Cardiac muscle cell (in vitro differentiated cells and primary cell): ENCODE measurements around the gene UBE4B. TPM values are rescaled to one million over a fixed set of nuclear protein-coding genes. Genes with fewer than 3 reads are reported as not detected.

Experiments used
- DNase-seq, 2 donors: peaks; one replicate each; pipeline versions ENCODE4 v3.0.0 to v3.0.0-alpha.2; 2010 to 2017; ENCODE audit warnings: low read depth in 1 of 2, low spot score in 1 of 2
- H3K27ac ChIP-seq: fragments of 200-600 bp; sonication (generic); 2 replicates; pipeline ENCODE4 v1.5.1; 2016
- H3K27me3 ChIP-seq: fragments of 200-600 bp; sonication (generic); 2 replicates; pipeline ENCODE4 v1.6.0; 2016; ENCODE audit warnings: control low read depth
- H3K36me3 ChIP-seq: fragments of 200-600 bp; sonication (generic); 2 replicates; pipeline ENCODE4 v1.5.1; 2016; ENCODE audit warnings: control low read depth
- H3K4me1 ChIP-seq: fragments of 200-600 bp; sonication (generic); 2 replicates; pipeline ENCODE4 v1.8.1; 2017; ENCODE audit warnings: low read depth, mild to moderate bottlenecking, mixed run types
- H3K4me3 ChIP-seq: fragments of 200-600 bp; sonication (generic); 2 replicates; pipeline ENCODE4 v1.5.1; 2016; ENCODE audit warnings: mild to moderate bottlenecking
- H3K9me3 ChIP-seq: fragments of 200-600 bp; sonication (generic); 2 replicates; pipeline ENCODE4 v1.5.1; 2017; ENCODE audit warnings: low read depth, mild to moderate bottlenecking, control low read depth
- polyA plus RNA-seq: library from polyadenylated mRNA; unstranded; fragments of >200 nt; fragmentation: Nextera tagmentation; extraction: Ambion mirVana; gene quantifications from 2 replicates; pipeline ENCODE4 v1.2.1, GENCODE V29; 2016
- total RNA-seq: library from RNA; depleted of rRNA; stranded (reverse); fragments of >200 nt; gene quantifications from 2 replicates; pipeline ENCODE4 v1.2.3, GENCODE V29; 2016
- TF ChIP-seq, protein P1 (sequence below): IDR thresholded peaks from 2 replicates; pipeline ENCODE4 v1.5.1; 2012; ENCODE audit warnings: low read depth, mild to moderate bottlenecking, low read length

UBE4B gene
- total RNA-seq (45.4 and 72.0 TPM in 2 replicates), polyA plus RNA-seq (34.1 and 51.8 TPM in 2 replicates)

DNA sequence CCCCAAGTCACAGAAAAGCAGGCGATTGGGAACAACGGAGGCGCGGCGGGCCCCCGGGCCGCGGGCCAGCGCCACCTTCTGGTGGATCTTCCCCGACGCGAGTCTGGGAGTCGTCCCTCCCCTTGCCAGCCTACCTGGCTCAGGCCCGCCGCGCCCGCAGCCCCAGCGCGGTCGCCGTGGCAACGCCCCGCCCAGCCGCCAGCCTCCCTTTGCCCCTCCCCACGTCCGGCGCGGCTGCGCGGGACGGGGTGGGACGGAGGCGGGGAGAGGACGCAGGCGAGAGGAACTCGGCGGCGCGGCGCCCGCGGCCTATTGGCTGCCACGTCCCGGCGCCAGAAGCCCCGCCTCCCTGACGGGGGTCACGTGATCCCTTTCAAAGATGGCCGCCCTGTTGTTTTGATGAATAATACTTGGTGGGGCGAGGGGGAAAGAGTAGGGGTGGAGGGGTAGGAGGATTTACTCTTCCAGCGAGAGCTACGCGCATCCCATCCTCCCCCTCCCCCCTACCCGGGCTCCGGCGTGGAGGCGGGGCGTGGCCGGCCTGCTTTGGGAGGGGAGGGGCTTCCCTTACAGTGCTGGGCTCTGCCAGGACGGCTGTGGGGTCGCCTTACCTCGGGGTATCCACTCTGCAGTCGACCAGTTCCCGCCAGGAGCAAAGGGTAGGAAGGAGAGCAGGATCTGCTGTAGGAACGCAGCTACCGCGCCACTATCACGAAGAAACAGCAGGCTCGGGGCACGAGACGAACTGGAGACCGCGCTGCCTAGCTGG is at the start of gene UBE4B:
TSS of gene UBE4B (plus strand) at position 369 of the 769 bp plus-strand sequence. CDS start 713 bp downstream, outside the sequence.
- Histone ChIP-seq H3K4me1 (peaks cover 16% of the 10 kb centered on the region), H3K4me3 (peak within 1 kb of the TSS; percentile 71), H3K27me3 (no peaks in the 10 kb centered on the region), H3K27ac (peak within 1 kb of the TSS; percentile 97), H3K36me3 (no peaks in the 10 kb centered on the region), H3K9me3 (no peaks in the 10 kb centered on the region)
- TF ChIP-seq, protein P1, sequence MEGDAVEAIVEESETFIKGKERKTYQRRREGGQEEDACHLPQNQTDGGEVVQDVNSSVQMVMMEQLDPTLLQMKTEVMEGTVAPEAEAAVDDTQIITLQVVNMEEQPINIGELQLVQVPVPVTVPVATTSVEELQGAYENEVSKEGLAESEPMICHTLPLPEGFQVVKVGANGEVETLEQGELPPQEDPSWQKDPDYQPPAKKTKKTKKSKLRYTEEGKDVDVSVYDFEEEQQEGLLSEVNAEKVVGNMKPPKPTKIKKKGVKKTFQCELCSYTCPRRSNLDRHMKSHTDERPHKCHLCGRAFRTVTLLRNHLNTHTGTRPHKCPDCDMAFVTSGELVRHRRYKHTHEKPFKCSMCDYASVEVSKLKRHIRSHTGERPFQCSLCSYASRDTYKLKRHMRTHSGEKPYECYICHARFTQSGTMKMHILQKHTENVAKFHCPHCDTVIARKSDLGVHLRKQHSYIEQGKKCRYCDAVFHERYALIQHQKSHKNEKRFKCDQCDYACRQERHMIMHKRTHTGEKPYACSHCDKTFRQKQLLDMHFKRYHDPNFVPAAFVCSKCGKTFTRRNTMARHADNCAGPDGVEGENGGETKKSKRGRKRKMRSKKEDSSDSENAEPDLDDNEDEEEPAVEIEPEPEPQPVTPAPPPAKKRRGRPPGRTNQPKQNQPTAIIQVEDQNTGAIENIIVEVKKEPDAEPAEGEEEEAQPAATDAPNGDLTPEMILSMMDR: peak; percentile 75
- peak; percentile 99 to 100 for DNase-seq

DNA sequence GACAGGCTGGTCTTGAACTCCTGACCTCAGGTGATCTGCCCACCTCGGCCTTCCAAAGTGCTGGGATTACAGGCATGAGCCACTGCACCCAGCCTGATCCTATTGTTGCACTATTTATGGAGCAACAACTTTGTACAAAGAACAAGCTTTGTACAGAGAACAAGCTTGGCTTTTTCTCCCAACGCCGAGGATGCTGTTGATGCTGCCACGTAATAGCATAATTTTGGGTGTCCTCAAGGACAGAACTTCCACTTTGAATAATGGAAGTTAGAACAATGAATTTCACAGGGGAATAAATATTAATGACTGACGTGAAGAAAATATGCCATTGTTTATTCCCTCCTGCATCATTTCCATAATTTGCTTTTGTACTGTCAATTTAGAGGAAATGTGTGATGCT is 48.5 kb upstream of the UBE4B start:
- Histone ChIP-seq H3K4me1 (no peaks in the 10 kb centered on the region), H3K36me3 (peaks cover 5% of the 10 kb centered on the region), H3K4me3 (no peak overlapping the region), H3K9me3 (no peaks in the 10 kb centered on the region), H3K27me3 (no peaks in the 10 kb centered on the region), H3K27ac (no peak overlapping the region)
- TF ChIP-seq, protein P1: no peak
- DNase-seq: no peak

DNA sequence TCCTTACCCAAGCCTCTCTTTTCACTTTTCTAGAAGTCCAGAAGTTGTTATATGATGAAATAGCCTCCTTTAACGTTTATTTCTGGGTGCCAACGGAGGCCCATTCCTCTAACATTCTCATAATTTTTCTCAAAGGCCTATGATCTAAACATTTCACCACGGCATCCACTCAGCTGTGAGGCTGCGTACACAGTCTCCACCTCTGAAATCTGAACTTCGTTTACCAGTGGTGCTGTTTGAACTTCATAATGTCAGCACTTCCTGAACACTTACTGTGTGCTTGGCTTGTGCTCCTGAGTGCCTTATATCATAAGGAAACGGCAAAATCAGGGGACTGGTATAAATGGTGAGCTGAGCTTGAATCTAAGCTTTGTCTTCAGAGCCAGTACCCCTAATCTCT is 47.8 kb upstream of the UBE4B start:
- Histone ChIP-seq H3K4me1 (no peaks in the 10 kb centered on the region), H3K36me3 (peaks cover 5% of the 10 kb centered on the region), H3K4me3 (no peak overlapping the region), H3K27me3 (no peaks in the 10 kb centered on the region), H3K27ac (no peak overlapping the region), H3K9me3 (no peaks in the 10 kb centered on the region)
- TF ChIP-seq, protein P1: no peak
- DNase-seq: peak in 1 of 2 donors; percentile 21

DNA sequence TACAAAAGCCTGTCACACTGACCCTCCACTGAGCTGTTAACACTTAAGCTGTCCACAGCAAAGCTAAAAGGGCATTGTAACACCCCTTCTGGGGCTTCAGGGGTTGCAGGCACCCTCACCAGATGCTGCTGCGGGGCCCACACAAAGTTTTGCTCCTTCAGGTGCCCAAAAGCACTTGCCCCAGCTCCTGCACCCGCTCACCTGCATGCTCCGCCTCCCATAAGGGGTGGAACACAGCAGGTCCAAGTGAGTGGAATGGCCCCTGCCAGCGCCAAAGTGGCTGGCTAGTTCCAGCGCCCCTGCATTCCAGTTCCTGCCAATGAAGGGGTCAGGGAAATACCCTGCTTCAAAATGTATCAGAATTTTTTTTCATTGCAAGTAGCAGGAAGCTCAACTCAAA is 43.0 kb upstream of the UBE4B start:
- Histone ChIP-seq H3K27ac (no peak overlapping the region), H3K9me3 (no peaks in the 10 kb centered on the region), H3K4me3 (no peak overlapping the region), H3K27me3 (no peaks in the 10 kb centered on the region), H3K36me3 (no peaks in the 10 kb centered on the region), H3K4me1 (peaks cover 3% of the 10 kb centered on the region)
- no peak for DNase-seq
- TF ChIP-seq, protein P1: no peak

DNA sequence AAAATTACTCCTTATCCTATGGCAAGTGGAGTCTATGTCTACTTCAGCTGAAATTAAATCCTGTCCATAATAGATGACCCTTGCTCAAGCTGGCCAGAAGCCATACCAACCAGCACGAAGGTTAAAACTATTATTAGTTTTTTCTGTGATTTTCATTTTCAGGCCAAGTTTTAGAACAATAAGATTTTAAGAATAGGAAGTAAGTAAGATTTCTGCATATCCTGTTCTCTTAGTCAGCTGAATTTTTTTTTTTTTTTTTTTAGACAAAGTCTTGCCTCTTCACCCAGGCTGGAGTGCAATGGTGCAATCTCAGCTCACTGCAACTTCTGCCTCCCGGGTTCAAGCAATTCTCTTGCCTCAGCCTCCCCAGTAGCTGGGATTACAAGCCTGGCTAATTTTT is 41.8 kb upstream of the UBE4B start:
- Histone ChIP-seq H3K9me3 (no peaks in the 10 kb centered on the region), H3K4me1 (peaks cover 3% of the 10 kb centered on the region), H3K36me3 (no peaks in the 10 kb centered on the region), H3K4me3 (no peak overlapping the region), H3K27me3 (peaks cover 11% of the 10 kb centered on the region), H3K27ac (no peak overlapping the region)
- TF ChIP-seq, protein P1: no peak
- peak in 1 of 2 donors; percentile 78 for DNase-seq
